GM12801 (cell line): ENCODE results near the gene EVC2.

Source experiments
- CTCF ChIP-seq: IDR thresholded peaks from one replicate; pipeline ENCODE4 v1.5.1; 2011; ENCODE audit warnings: control low read depth; ENCODE audit not compliant: insufficient read length; ENCODE audit errors: extremely low read depth

Gene EVC2

GRCh38 chr4:5710065-5710960 is 2.0 kb upstream of the EVC2 start:
- no peak for TF ChIP-seq CTCF

GRCh38 chr4:5709207-5709575 is 832 bp upstream of the EVC2 start:
- TF ChIP-seq CTCF = no peak

GRCh38 chr4:5707778-5708448 is 446 bp downstream of the EVC2 start:
- TF ChIP-seq CTCF = no peak

GRCh38 chr4:5707366-5707765 is 993 bp downstream of the EVC2 start:
- no peak for TF ChIP-seq CTCF

- TF ChIP-seq CTCF = no peak
Measured at GRCh38 chr4:5706486-5707290, 1.7 kb downstream of the EVC2 start.

GRCh38 chr4:5705647-5706320 is 2.6 kb downstream of the EVC2 start:
- TF ChIP-seq CTCF = no peak

GRCh38 chr4:5704276-5704675 is 4.1 kb downstream of the EVC2 start:
- no peak for TF ChIP-seq CTCF
